Endothelial cell of umbilical vein (primary cell): ENCODE data around the gene RPL10A. TPM values are rescaled to one million over a fixed set of nuclear protein-coding genes. Genes with fewer than 3 reads are reported as not detected.

Experiments
- BruUV-seq: library from RNA; stranded (reverse); fragments of 400-500 nt; replicated peaks from 2 replicates; lab custom pipeline; 2021; lab: Mats Ljungman, UMichigan
- CTCF ChIA-PET: fragments of 300-600, 350-600 bp; sonication (Branson Sonifier 250); formaldehyde crosslinking; loops from one replicate; lab custom pipeline; 2021; ENCODE audit warnings: antibody characterized with exemption, inconsistent platforms; lab: Charles Lee
- POLR2A ChIA-PET: fragments of 300-600, 350-600 bp; sonication (Branson Sonifier 250); formaldehyde crosslinking; loops from one replicate; lab custom pipeline; 2021; ENCODE audit warnings: antibody characterized with exemption, inconsistent platforms; lab: Charles Lee
- DNase-seq: peaks from one replicate; pipeline ENCODE4 v3.0.0-alpha.2; 2011; ENCODE audit warnings: low read depth, low spot score
- FAIRE-seq: peaks from 2 replicates; lab custom pipeline; 2011; peaks lifted over from hg19 to GRCh38; lab: Jason Lieb, UNC
- H2AFZ ChIP-seq: 2 replicates; pipeline ENCODE4 v1.6.0; 2012; ENCODE audit warnings: low read depth, low read length, control low read depth, inconsistent platforms
- H3K27ac ChIP-seq: 2 replicates; pipeline ENCODE4 v1.5.1; 2011; ENCODE audit warnings: low read depth, mild to moderate bottlenecking, control low read depth, low read length, moderate library complexity; ENCODE audit not compliant: insufficient read depth
- H3K27me3 ChIP-seq, 2 experiments: 2 replicates each; pipeline versions ENCODE4 v1.6.0 to v1.6.1; 2011; ENCODE audit warnings: low read length in 2 of 2, mixed read lengths in 1 of 2; ENCODE audit not compliant: control insufficient read depth in 2 of 2, insufficient read depth in 2 of 2
- H3K36me3 ChIP-seq, 2 experiments: 2 replicates in 1 of 2; 3 replicates in 1 of 2; pipeline ENCODE4 v1.5.1; 2011; ENCODE audit warnings: low read length in 2 of 2, mild to moderate bottlenecking in 1 of 2, moderate library complexity in 1 of 2; ENCODE audit not compliant: control insufficient read depth in 2 of 2, insufficient read depth in 2 of 2; ENCODE audit errors: extremely low read depth in 1 of 2
- H3K4me1 ChIP-seq: 3 replicates; pipeline ENCODE4 v1.5.1; 2011; ENCODE audit warnings: mild to moderate bottlenecking, low read length; ENCODE audit not compliant: control insufficient read depth, insufficient read depth; ENCODE audit errors: extremely low read depth
- H3K4me2 ChIP-seq: 2 replicates; pipeline ENCODE4 v1.6.1; 2011; ENCODE audit warnings: low read length, control low read depth, mixed read lengths; ENCODE audit not compliant: insufficient read depth
- H3K4me3 ChIP-seq, 3 experiments: fragments of 200-600 bp in 1 of 3; sonication (generic), shearing (Covaris generic) in 1 of 3; replicated peaks in 1 of 3; 2 replicates each; pipeline ENCODE4 v1.5.1; 2011 to 2016; ENCODE audit warnings: control low read depth in 3 of 3, low read length in 3 of 3, mild to moderate bottlenecking in 2 of 3, inconsistent platforms in 1 of 3, low read depth in 1 of 3, moderate library complexity in 1 of 3; ENCODE audit not compliant: insufficient read depth in 1 of 3
- H3K79me2 ChIP-seq: 2 replicates; pipeline ENCODE4 v1.6.0; 2012; ENCODE audit warnings: low read length, inconsistent platforms; ENCODE audit not compliant: control insufficient read depth, insufficient read depth
- H3K9ac ChIP-seq: replicated peaks from 2 replicates; pipeline ENCODE3; 2011; ENCODE audit warnings: low read length, control low read depth; ENCODE audit not compliant: insufficient read depth; ENCODE audit errors: extremely low read depth
- H3K9me1 ChIP-seq: replicated peaks from 3 replicates; pipeline ENCODE4 v1.6.0; 2011; ENCODE audit warnings: mild to moderate bottlenecking, low read length; ENCODE audit not compliant: control insufficient read depth, insufficient read depth; ENCODE audit errors: extremely low read depth
- H3K9me3 ChIP-seq: replicated peaks from 2 replicates; pipeline ENCODE4 v1.5.1; 2012; ENCODE audit warnings: low read length, inconsistent platforms; ENCODE audit not compliant: control insufficient read depth, insufficient read depth
- H4K20me1 ChIP-seq: replicated peaks from 2 replicates; pipeline ENCODE3; 2011; ENCODE audit warnings: mild to moderate bottlenecking, low read length; ENCODE audit not compliant: control insufficient read depth, insufficient read depth; ENCODE audit errors: extremely low read depth
- CTCF ChIP-seq, 2 donors: IDR thresholded peaks; 1 replicate in 1 of 2; 2 replicates in 1 of 2; pipeline ENCODE4 v1.5.1; 2011; ENCODE audit warnings: low read length in 2 of 2, mild to moderate bottlenecking in 2 of 2, moderate library complexity in 2 of 2, control low read depth in 1 of 2, inconsistent platforms in 1 of 2, low read depth in 1 of 2; ENCODE audit not compliant: insufficient read depth in 1 of 2; ENCODE audit errors: extremely low read depth in 1 of 2
- EZH2 ChIP-seq: IDR thresholded peaks from 2 replicates; pipeline ENCODE4 v1.6.1; 2012; ENCODE audit warnings: borderline replicate concordance, low read depth, mild to moderate bottlenecking, moderate library complexity, low read length, inconsistent platforms; ENCODE audit not compliant: severe bottlenecking
- FOS ChIP-seq: IDR thresholded peaks from 2 replicates; pipeline ENCODE4 v1.6.1; 2011; ENCODE audit warnings: mild to moderate bottlenecking, low read length, moderate library complexity, borderline replicate concordance; ENCODE audit not compliant: insufficient read depth
- GATA2 ChIP-seq: IDR thresholded peaks from 2 replicates; pipeline ENCODE4 v1.7.0; 2011; ENCODE audit warnings: low read depth, mild to moderate bottlenecking, moderate library complexity, mixed read lengths, low read length; ENCODE audit not compliant: insufficient read length, insufficient read depth
- JUN ChIP-seq: IDR thresholded peaks from 2 replicates; pipeline ENCODE4 v1.6.1; 2011; ENCODE audit warnings: borderline replicate concordance, low read depth; ENCODE audit not compliant: insufficient read length, insufficient read depth
- MAX ChIP-seq: IDR thresholded peaks from 2 replicates; pipeline ENCODE4 v1.6.1; 2011; ENCODE audit not compliant: insufficient read depth, insufficient read length
- MYC ChIP-seq: IDR thresholded peaks from one replicate; pipeline ENCODE4 v1.6.1; 2011; ENCODE audit warnings: mild to moderate bottlenecking, low read depth, low read length
- POLR2A ChIP-seq: IDR thresholded peaks from 2 replicates; pipeline ENCODE4 v1.6.1; 2012; ENCODE audit warnings: low read depth, mild to moderate bottlenecking, control low read depth, low read length
- POLR2AphosphoS5 ChIP-seq: IDR thresholded peaks from 2 replicates; pipeline ENCODE4 v1.6.1; 2012; ENCODE audit warnings: low read depth, mild to moderate bottlenecking, control low read depth, low read length, moderate library complexity; ENCODE audit not compliant: insufficient read depth
- dilution Hi-C: fragments of 300-500 bp; cut with MboI; formaldehyde crosslinking; loops from one replicate; pipeline ENCODE4 v1.15.0; 2019; ENCODE audit warnings: low sequenced_read_pairs; ENCODE audit not compliant: extremely low pct_ligation_motif_present
- intact Hi-C: fragments of 100-400 bp; cut with micrococcal nuclease; formaldehyde crosslinking; loops from one replicate; pipeline ENCODE4 v1.10.0; 2022
- polyA plus RNA-seq, 4 experiments: library from polyadenylated mRNA; depleted of rRNA in 3 of 4; stranded (reverse) in 3 of 4; unstranded in 1 of 4; fragments of >200 nt; gene quantifications; 2 replicates each; pipeline versions ENCODE4 v1.2.1 to v1.2.3, GENCODE V29; 2011 to 2012; ENCODE audit warnings: missing spikeins in 1 of 4
- total RNA-seq: library from RNA; stranded (reverse); gene quantifications from 2 replicates; pipeline ENCODE4 v1.2.3, GENCODE V29; 2021

The RPL10A gene
- total and polyA plus RNA-seq, 2 donors (not counting 3 experiments of a cell fraction or from before 2014, with no cell fraction given) = 1,339 to 1,956 TPM

- DNase-seq (no peak), FAIRE-seq (no peak)
- dilution Hi-C loops = no loop called here
- peaks cover 7% of the 10 kb centered on the region for H4K20me1 ChIP-seq
- peaks cover 4% of the 10 kb centered on the region for H3K4me1 ChIP-seq
- no peaks in the 10 kb centered on the region for H3K27me3 ChIP-seq
- POLR2A ChIA-PET = no interaction called here
- H2AFZ ChIP-seq = no peak overlapping the region
- H3K4me2 ChIP-seq = no peak overlapping the region
- TF ChIP-seq MYC = no peak
- CTCF ChIA-PET = interaction anchor here (1.1 kb wide), 1 partner anchor 22 kb away, joined by 4 read pairs; no protein-coding TSS in a partner anchor
- intact Hi-C loops = no loop called here
- no TSS peak for BruUV-seq
- no peak overlapping the region for H3K27ac ChIP-seq
- H3K79me2 ChIP-seq = peaks cover 5% of the 10 kb centered on the region
- no peaks in the 10 kb centered on the region for H3K9me1 ChIP-seq
- no peak overlapping the region for H3K4me3 ChIP-seq
- peaks cover 5 to 7% of the 10 kb centered on the region in 2 experiments for H3K36me3 ChIP-seq
- H3K9me3 ChIP-seq = no peaks in the 10 kb centered on the region
- no peak overlapping the region for H3K9ac ChIP-seq
Measured at GRCh38 chr6:35476004-35476403, 7.8 kb downstream of the RPL10A start.

GRCh38 chr6:35477028-35477427 lies 8.8 kb downstream of the RPL10A start:
- CTCF ChIA-PET = interaction anchor here (0.8 to 1.4 kb wide), 2 partner anchors 10 to 12 kb away, joined by 3 read pairs; no protein-coding TSS in a partner anchor
- dilution Hi-C loops = no loop called here
- no peak for FAIRE-seq

More at GRCh38 chr6:35477028-35477427, 8.8 kb downstream of the RPL10A start:
- Histone ChIP-seq H3K9me1 (no peaks in the 10 kb centered on the region), H3K4me1 (no peaks in the 10 kb centered on the region), H3K27me3 (no peaks in the 10 kb centered on the region), H3K36me3 (peaks cover 3% of the 10 kb centered on the region in 2 experiments), H3K27ac (no peak overlapping the region), H3K79me2 (no peaks in the 10 kb centered on the region), H3K4me2 (no peak overlapping the region), H3K4me3 (no peak overlapping the region), H3K9ac (no peak overlapping the region), H3K9me3 (no peaks in the 10 kb centered on the region), H2AFZ (no peak overlapping the region), H4K20me1 (peaks cover 5% of the 10 kb centered on the region)
- POLR2A ChIA-PET = no interaction called here
- BruUV-seq = no TSS peak
- DNase-seq = no peak
- intact Hi-C loops = no loop called here
- no peak for TF ChIP-seq FOS
- TF ChIP-seq POLR2A = no peak
- no peak for TF ChIP-seq GATA2
- TF ChIP-seq POLR2AphosphoS5 = no peak
- no peak for TF ChIP-seq CTCF (IDR thresholded peaks at IDR 0.05; ENCODE audit: extremely low read depth in 1 of 2, insufficient read depth in 1 of 2, low read depth in 1 of 2, low read length in 2 of 2)
- no peak for TF ChIP-seq EZH2
- no peak for TF ChIP-seq MYC
- TF ChIP-seq MAX = no peak
- no peak for TF ChIP-seq JUN
